ENCODE results near the gene CCR8.
"Not testable (repeated sequence)": the region's sequence is repeated elsewhere in the genome, so short reads cannot be mapped to it uniquely, and the experiment has no call there.

Gene CCR8

GRCh38 chr3:39318301-39318700, 11.2 kb upstream of the CCR8 start:
- Histone ChIP-seq H3K9me3 (ENCODE audit: control insufficient read depth, insufficient read depth, low read length) (no peaks in the 10 kb centered on the region), H3K9ac (ENCODE audit: low read depth, low read length) (no peak overlapping the region), H3K4me3 (ENCODE audit: low read depth, low read length) (no peak overlapping the region), H3K27me3 (ENCODE audit: control insufficient read depth, insufficient read depth, low read length) (no peaks in the 10 kb centered on the region), H3K36me3 (ENCODE audit: control insufficient read depth, insufficient read depth, low read length) (no peaks in the 10 kb centered on the region), H3K4me1 (ENCODE audit: control insufficient read depth, insufficient read depth, low read length) (peaks cover 6% of the 10 kb centered on the region)

GRCh38 chr3:39319249-39319648, 10.3 kb upstream of the CCR8 start:
- Histone ChIP-seq H3K4me1 (ENCODE audit: control insufficient read depth, insufficient read depth, low read length) (peaks cover 6% of the 10 kb centered on the region), H3K4me3 (ENCODE audit: low read depth, low read length) (no peak overlapping the region), H3K9me3 (ENCODE audit: control insufficient read depth, insufficient read depth, low read length) (no peaks in the 10 kb centered on the region), H3K27me3 (ENCODE audit: control insufficient read depth, insufficient read depth, low read length) (no peaks in the 10 kb centered on the region), H3K36me3 (ENCODE audit: control insufficient read depth, insufficient read depth, low read length) (no peaks in the 10 kb centered on the region), H3K9ac (ENCODE audit: low read depth, low read length) (no peak overlapping the region)

GRCh38 chr3:39321574-39321983, 7.9 kb upstream of the CCR8 start:
- H3K4me1 ChIP-seq (ENCODE audit: control insufficient read depth, insufficient read depth, low read length); H3K36me3 ChIP-seq (ENCODE audit: control insufficient read depth, insufficient read depth, low read length); H3K9ac ChIP-seq (ENCODE audit: low read depth, low read length); H3K9me3 ChIP-seq (ENCODE audit: control insufficient read depth, insufficient read depth, low read length); H3K4me3 ChIP-seq (ENCODE audit: low read depth, low read length); H3K27me3 ChIP-seq (ENCODE audit: control insufficient read depth, insufficient read depth, low read length): not testable (repeated sequence)

DNA sequence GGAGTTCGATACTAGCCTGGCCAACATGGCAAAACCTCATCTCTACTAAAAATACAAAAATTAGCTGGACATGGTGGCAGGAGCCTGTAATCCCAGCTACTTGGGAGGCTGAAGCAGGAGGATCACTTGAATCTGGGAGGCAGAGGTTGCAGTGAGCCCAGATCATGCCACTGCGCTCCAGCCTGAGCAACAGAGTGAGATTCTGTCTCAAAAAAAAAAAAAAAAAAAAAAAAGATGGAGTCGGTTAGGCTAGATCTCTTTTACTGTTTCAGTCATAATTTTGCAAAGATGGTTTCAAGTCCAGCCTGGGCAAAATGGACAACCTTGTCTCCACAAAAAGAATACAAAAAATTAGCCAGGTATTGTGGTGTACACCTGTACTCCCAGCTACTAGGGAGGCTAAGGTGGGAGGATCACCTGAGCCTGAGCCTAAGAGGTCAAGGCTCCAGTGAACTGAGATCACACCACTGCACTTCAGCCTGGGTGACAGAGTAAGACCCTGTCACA, 7.2 kb upstream of the CCR8 start:
- not testable (repeated sequence) for H3K9ac ChIP-seq (ENCODE audit: low read depth, low read length); H3K36me3 ChIP-seq (ENCODE audit: control insufficient read depth, insufficient read depth, low read length); H3K27me3 ChIP-seq (ENCODE audit: control insufficient read depth, insufficient read depth, low read length); H3K4me1 ChIP-seq (ENCODE audit: control insufficient read depth, insufficient read depth, low read length); H3K9me3 ChIP-seq (ENCODE audit: control insufficient read depth, insufficient read depth, low read length); H3K4me3 ChIP-seq (ENCODE audit: low read depth, low read length)

DNA sequence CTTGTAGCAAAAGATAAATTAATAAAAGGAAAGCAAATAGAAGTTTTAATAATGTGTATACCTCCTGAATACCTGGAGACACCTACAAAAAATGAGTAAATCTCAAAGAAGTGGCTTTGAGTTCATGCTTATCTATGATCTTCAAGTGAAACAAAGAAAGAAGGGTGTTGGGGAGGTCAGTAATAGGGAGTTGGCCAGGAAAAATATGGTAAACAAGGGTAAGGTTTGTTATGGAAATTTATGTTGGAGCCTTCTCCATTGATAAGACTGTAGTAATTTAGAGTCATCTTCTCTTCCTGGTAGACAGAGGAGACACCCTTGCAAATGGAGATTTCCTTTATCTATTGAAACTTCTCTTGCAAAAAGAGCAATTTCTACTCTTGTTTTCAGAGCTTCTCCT, 6.6 kb upstream of the CCR8 start:
- H3K9ac ChIP-seq (ENCODE audit: low read depth, low read length): no peak overlapping the region

GRCh38 chr3:39323494-39323893, 6.0 kb upstream of the CCR8 start:
- Histone ChIP-seq H3K36me3 (ENCODE audit: control insufficient read depth, insufficient read depth, low read length) (no peaks in the 10 kb centered on the region), H3K9me3 (ENCODE audit: control insufficient read depth, insufficient read depth, low read length) (no peaks in the 10 kb centered on the region), H3K9ac (ENCODE audit: low read depth, low read length) (no peak overlapping the region), H3K27me3 (ENCODE audit: control insufficient read depth, insufficient read depth, low read length) (no peaks in the 10 kb centered on the region), H3K4me1 (ENCODE audit: control insufficient read depth, insufficient read depth, low read length) (peaks cover 6% of the 10 kb centered on the region), H3K4me3 (ENCODE audit: low read depth, low read length) (no peak overlapping the region)

More for the DNA sequence above, 6.6 kb upstream of the CCR8 start:
- Histone ChIP-seq H3K4me3 (ENCODE audit: low read depth, low read length) (no peak overlapping the region), H3K36me3 (ENCODE audit: control insufficient read depth, insufficient read depth, low read length) (no peaks in the 10 kb centered on the region), H3K27me3 (ENCODE audit: control insufficient read depth, insufficient read depth, low read length) (no peaks in the 10 kb centered on the region), H3K4me1 (ENCODE audit: control insufficient read depth, insufficient read depth, low read length) (peaks cover 6% of the 10 kb centered on the region), H3K9me3 (ENCODE audit: control insufficient read depth, insufficient read depth, low read length) (no peaks in the 10 kb centered on the region)

DNA sequence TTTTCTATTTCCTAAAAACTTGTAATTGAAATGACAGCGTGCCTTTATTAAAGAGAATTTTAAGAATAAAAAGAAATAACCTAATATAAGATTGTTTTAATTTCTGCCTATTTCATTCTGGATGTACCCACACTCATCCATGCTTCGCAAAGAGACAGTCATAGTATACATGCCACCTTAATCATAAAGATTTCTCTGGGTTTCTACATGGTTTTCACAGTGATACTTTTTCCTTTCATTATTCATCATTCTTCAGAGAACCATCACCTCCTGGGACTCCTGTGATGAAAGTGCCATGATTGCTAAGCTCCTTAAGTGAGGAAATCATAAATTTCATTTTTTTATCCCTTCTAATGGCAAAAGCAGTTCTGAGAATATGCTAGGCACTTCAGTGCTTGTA, 4.3 kb upstream of the CCR8 start:
- Histone ChIP-seq H3K27me3 (ENCODE audit: control insufficient read depth, insufficient read depth, low read length) (no peaks in the 10 kb centered on the region), H3K9me3 (ENCODE audit: control insufficient read depth, insufficient read depth, low read length) (no peaks in the 10 kb centered on the region), H3K9ac (ENCODE audit: low read depth, low read length) (no peak overlapping the region), H3K4me1 (ENCODE audit: control insufficient read depth, insufficient read depth, low read length) (peaks cover 6% of the 10 kb centered on the region), H3K36me3 (ENCODE audit: control insufficient read depth, insufficient read depth, low read length) (no peaks in the 10 kb centered on the region), H3K4me3 (ENCODE audit: low read depth, low read length) (no peak overlapping the region)

- Histone ChIP-seq H3K27me3 (ENCODE audit: control insufficient read depth, insufficient read depth, low read length) (no peaks in the 10 kb centered on the region), H3K4me1 (ENCODE audit: control insufficient read depth, insufficient read depth, low read length) (peaks cover 11% of the 10 kb centered on the region), H3K36me3 (ENCODE audit: control insufficient read depth, insufficient read depth, low read length) (no peaks in the 10 kb centered on the region), H3K9me3 (ENCODE audit: control insufficient read depth, insufficient read depth, low read length) (no peaks in the 10 kb centered on the region), H3K4me3 (ENCODE audit: low read depth, low read length) (no peak overlapping the region), H3K9ac (ENCODE audit: low read depth, low read length) (no peak overlapping the region)
Observed at GRCh38 chr3:39327053-39327745, 2.3 kb upstream of the CCR8 start.

DNA sequence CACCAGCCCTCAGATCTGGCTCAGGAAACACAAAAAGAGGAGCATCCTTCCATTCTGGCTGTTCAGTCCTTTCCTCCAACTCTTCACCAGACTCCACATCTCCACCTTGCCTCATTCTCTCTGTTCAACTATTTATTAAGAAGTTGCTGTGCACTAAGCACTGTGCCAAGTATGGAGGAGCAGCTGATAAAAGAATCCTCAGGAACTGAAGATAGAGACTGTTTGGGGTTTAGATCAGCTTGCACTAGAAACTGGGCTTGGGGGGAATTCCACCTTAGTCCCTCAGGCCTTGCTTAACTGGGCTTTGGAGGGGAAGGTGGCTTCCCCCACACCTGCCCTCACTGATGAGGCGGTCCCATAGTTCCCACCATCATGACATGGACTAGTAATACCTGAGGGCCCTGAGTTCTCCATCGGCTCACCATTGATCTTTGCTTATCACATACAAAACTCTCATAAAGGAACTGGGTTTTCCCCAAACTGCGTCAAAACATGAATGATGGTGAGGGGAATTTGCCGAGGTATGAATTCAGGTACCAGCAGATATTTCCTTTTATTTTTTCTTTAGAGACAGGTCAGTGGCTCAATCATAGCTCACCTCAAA, 1.7 kb upstream of the CCR8 start:
- Histone ChIP-seq H3K9me3 (ENCODE audit: control insufficient read depth, insufficient read depth, low read length) (no peaks in the 10 kb centered on the region), H3K4me3 (ENCODE audit: low read depth, low read length) (no peak overlapping the region), H3K4me1 (ENCODE audit: control insufficient read depth, insufficient read depth, low read length) (peaks cover 10% of the 10 kb centered on the region), H3K36me3 (ENCODE audit: control insufficient read depth, insufficient read depth, low read length) (no peaks in the 10 kb centered on the region), H3K27me3 (ENCODE audit: control insufficient read depth, insufficient read depth, low read length) (no peaks in the 10 kb centered on the region), H3K9ac (ENCODE audit: low read depth, low read length) (no peak overlapping the region)

DNA sequence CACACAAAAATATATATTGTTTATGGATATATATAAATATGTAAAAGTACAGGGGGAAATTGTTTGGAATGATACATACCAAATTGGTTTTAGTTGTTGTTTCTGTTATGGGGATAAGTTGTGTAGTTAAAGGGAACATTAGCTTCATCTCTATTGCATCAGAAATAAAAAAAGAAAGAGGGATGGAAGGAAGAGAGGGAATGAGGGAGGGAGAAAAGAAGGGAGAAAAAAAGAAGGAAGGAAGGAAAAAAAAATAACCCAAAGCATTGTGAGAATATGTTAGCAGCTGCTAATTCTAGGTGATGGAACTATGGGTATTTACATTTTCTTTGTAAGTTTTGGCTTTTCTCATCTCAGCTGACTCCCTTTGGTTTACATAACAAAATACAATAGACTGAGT, 1.3 kb downstream of the CCR8 start:
- Histone ChIP-seq H3K9ac (ENCODE audit: low read depth, low read length) (no peak overlapping the region), H3K4me3 (ENCODE audit: low read depth, low read length) (no peak overlapping the region), H3K9me3 (ENCODE audit: control insufficient read depth, insufficient read depth, low read length) (no peaks in the 10 kb centered on the region)

DNA sequence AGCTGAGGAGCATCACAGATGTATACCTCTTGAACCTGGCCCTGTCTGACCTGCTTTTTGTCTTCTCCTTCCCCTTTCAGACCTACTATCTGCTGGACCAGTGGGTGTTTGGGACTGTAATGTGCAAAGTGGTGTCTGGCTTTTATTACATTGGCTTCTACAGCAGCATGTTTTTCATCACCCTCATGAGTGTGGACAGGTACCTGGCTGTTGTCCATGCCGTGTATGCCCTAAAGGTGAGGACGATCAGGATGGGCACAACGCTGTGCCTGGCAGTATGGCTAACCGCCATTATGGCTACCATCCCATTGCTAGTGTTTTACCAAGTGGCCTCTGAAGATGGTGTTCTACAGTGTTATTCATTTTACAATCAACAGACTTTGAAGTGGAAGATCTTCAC, 3.0 kb downstream of the CCR8 start:
- Histone ChIP-seq H3K9ac (ENCODE audit: low read depth, low read length) (no peak overlapping the region), H3K4me3 (ENCODE audit: low read depth, low read length) (no peak overlapping the region), H3K36me3 (ENCODE audit: control insufficient read depth, insufficient read depth, low read length) (no peaks in the 10 kb centered on the region), H3K9me3 (ENCODE audit: control insufficient read depth, insufficient read depth, low read length) (no peaks in the 10 kb centered on the region), H3K4me1 (ENCODE audit: control insufficient read depth, insufficient read depth, low read length) (peaks cover 5% of the 10 kb centered on the region), H3K27me3 (ENCODE audit: control insufficient read depth, insufficient read depth, low read length) (no peaks in the 10 kb centered on the region)

More for the DNA sequence above, 1.3 kb downstream of the CCR8 start:
- Histone ChIP-seq H3K4me1 (ENCODE audit: control insufficient read depth, insufficient read depth, low read length) (peaks cover 5% of the 10 kb centered on the region), H3K36me3 (ENCODE audit: control insufficient read depth, insufficient read depth, low read length) (no peaks in the 10 kb centered on the region), H3K27me3 (ENCODE audit: control insufficient read depth, insufficient read depth, low read length) (no peaks in the 10 kb centered on the region)

DNA sequence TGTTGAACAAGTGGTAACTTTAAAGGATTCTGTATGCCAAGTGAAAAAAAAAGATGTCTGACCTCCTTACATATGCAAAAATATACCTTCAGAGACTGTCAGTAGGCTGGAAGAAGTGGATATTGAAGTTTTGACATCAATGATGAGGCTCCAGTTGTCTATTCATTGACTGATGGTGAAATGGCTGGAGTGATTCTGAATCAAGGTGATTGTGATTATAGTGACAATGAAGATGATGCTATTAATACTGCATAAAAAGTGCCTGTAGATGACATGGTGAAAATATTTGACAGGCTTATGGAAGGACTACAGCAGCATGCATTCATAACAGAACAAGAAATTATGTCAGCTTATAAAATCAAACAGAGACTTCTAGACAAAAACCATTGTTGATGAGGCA, 4.1 kb downstream of the CCR8 start:
- no peak overlapping the region for H3K4me3 ChIP-seq (ENCODE audit: low read depth, low read length)
- H3K9me3 ChIP-seq (ENCODE audit: control insufficient read depth, insufficient read depth, low read length): no peaks in the 10 kb centered on the region
- no peaks in the 10 kb centered on the region for H3K27me3 ChIP-seq (ENCODE audit: control insufficient read depth, insufficient read depth, low read length)
- H3K9ac ChIP-seq (ENCODE audit: low read depth, low read length): no peak overlapping the region
- no peaks in the 10 kb centered on the region for H3K36me3 ChIP-seq (ENCODE audit: control insufficient read depth, insufficient read depth, low read length)
- H3K4me1 ChIP-seq (ENCODE audit: control insufficient read depth, insufficient read depth, low read length): peaks cover 5% of the 10 kb centered on the region

All from iPS-15b (cell line).